Measurements from ENCODE around the gene SPATS2L.

Gene SPATS2L

GRCh38 chr2:200472853-200473464 lies 166.5 kb downstream of the SPATS2L start:
- no peak for TF ChIP-seq ZBTB7A (IDR thresholded peaks at IDR 0.05; ENCODE audit: low read depth)
- no peak for TF ChIP-seq TEAD4 (IDR thresholded peaks at IDR 0.05)
- TF ChIP-seq EP300 (IDR thresholded peaks at IDR 0.05; ENCODE audit: borderline replicate concordance) = no peak
- TF ChIP-seq EGR1 (IDR thresholded peaks at IDR 0.05) = no peak
- TF ChIP-seq, protein P1, sequence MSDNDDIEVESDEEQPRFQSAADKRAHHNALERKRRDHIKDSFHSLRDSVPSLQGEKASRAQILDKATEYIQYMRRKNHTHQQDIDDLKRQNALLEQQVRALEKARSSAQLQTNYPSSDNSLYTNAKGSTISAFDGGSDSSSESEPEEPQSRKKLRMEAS (IDR thresholded peaks at IDR 0.05) = no peak
- TF ChIP-seq YY1 (IDR thresholded peaks at IDR 0.05; ENCODE audit: low read depth) = no peak
- no peak for TF ChIP-seq NFIC (IDR thresholded peaks at IDR 0.05)

DNA sequence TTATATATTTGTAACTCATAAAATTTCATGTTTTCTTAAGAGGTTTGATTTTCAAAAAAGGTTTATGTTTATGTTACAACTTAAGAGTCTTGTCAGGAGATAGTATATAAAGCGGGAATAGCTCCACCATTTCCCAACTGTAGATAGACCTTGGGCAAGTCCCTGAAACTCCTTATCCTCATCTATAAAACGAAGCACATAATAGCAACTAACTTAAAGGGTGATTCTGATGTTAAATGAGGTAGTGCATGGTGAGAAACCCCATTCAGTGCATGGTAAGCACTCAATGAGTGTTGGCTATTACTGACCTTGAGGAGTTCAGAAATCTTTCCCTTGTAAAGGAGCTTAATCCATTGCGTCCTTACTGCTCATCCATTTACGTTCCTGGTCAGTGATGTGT lies 169.3 kb downstream of the SPATS2L start:
- TF ChIP-seq TEAD4 (IDR thresholded peaks at IDR 0.05) = no peak
- TF ChIP-seq RAD21 (IDR thresholded peaks at IDR 0.05; ENCODE audit: low read depth) = no peak
- no peak for TF ChIP-seq REST (IDR thresholded peaks at IDR 0.05; ENCODE audit: low read depth)
- TF ChIP-seq TCF12 (IDR thresholded peaks at IDR 0.05; ENCODE audit: low read depth) = no peak
- no peak for TF ChIP-seq EP300 (IDR thresholded peaks at IDR 0.05; ENCODE audit: borderline replicate concordance)
- no peak for TF ChIP-seq FOXM1 (IDR thresholded peaks at IDR 0.05; ENCODE audit: borderline replicate concordance, low read depth)

DNA sequence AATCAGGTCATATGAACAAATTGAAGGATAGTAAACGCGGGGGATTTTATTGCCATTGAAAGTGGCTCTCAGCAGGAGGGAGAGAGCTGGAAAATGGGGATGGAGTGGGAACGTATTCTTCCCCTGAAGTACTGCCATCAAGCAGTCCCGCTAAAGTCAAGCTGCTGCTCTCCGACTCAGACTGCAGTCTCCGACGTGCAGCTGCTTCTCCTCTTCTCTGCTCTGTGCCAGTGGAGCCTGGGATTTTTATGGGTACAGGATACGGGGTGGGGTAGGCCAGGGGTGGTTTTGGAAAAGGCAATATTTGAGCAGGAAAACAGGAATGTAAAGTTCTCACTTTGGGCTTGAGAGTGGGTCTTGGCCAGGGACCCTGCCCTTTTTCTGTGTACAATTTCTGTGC lies 170.3 kb downstream of the SPATS2L start:
- TF ChIP-seq CREB1 (IDR thresholded peaks at IDR 0.05; ENCODE audit: low read depth) (no peak), REST (IDR thresholded peaks at IDR 0.05; ENCODE audit: low read depth) (no peak), TEAD4 (IDR thresholded peaks at IDR 0.05) (no peak), RAD21 (IDR thresholded peaks at IDR 0.05; ENCODE audit: low read depth) (no peak), YY1 (IDR thresholded peaks at IDR 0.05; ENCODE audit: low read depth) (no peak), TCF12 (IDR thresholded peaks at IDR 0.05; ENCODE audit: low read depth) (no peak), TAF1 (IDR thresholded peaks at IDR 0.05; ENCODE audit: low read depth) (no peak), EGR1 (IDR thresholded peaks at IDR 0.05) (no peak), FOXM1 (IDR thresholded peaks at IDR 0.05; ENCODE audit: borderline replicate concordance, low read depth) (no peak), CEBPB (IDR thresholded peaks at IDR 0.05) (no peak), EP300 (IDR thresholded peaks at IDR 0.05; ENCODE audit: borderline replicate concordance) (no peak), NFIC (IDR thresholded peaks at IDR 0.05) (no peak), ZBTB7A (IDR thresholded peaks at IDR 0.05; ENCODE audit: low read depth) (no peak)
- TF ChIP-seq, protein P2, sequence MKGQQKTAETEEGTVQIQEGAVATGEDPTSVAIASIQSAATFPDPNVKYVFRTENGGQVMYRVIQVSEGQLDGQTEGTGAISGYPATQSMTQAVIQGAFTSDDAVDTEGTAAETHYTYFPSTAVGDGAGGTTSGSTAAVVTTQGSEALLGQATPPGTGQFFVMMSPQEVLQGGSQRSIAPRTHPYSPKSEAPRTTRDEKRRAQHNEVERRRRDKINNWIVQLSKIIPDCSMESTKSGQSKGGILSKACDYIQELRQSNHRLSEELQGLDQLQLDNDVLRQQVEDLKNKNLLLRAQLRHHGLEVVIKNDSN (IDR thresholded peaks at IDR 0.05) = no peak
- TF ChIP-seq, protein P1 (IDR thresholded peaks at IDR 0.05) = no peak

GRCh38 chr2:200477667-200478131 lies 171.2 kb downstream of the SPATS2L start:
- TF ChIP-seq YY1 (IDR thresholded peaks at IDR 0.05; ENCODE audit: low read depth) = no peak
- no peak for TF ChIP-seq RAD21 (IDR thresholded peaks at IDR 0.05; ENCODE audit: low read depth)
- TF ChIP-seq ZBTB7A (IDR thresholded peaks at IDR 0.05; ENCODE audit: low read depth) = no peak
- TF ChIP-seq, protein P1 (IDR thresholded peaks at IDR 0.05) = no peak
- TF ChIP-seq, protein P2 (IDR thresholded peaks at IDR 0.05) = no peak

DNA sequence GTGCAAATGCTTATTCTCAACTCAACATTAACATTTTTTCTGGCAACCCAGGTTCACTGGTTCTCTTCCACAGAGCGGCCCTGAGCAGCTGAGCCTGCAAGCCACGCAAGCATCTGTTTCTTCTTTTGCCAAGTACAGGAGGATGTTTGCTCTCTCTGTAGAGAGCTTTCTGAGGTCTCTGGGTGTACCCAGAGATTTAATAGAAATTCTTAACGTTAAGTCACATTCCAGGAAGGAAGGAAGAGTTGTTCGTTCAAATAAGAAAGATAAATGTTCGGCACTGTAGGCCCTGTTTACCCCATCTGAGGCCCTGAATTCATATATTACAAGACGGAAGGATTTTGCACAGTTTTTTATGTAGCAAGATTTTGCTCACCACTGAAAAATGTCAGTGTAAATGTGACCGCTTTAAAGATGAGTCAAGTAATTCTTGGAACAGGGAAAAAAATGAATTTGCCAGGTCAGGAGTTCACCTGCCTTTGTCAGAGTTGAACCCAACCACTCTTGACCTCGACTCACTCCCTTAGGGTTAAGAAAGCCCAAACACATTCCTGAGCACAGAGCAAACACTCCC lies 173.3 kb downstream of the SPATS2L start:
- no peak for TF ChIP-seq EP300 (IDR thresholded peaks at IDR 0.05; ENCODE audit: borderline replicate concordance)

GRCh38 chr2:200482194-200482593 lies 175.7 kb downstream of the SPATS2L start:
- TF ChIP-seq REST (IDR thresholded peaks at IDR 0.05; ENCODE audit: low read depth) (no peak), YY1 (IDR thresholded peaks at IDR 0.05; ENCODE audit: low read depth) (no peak), RAD21 (IDR thresholded peaks at IDR 0.05; ENCODE audit: low read depth) (no peak), ZBTB7A (IDR thresholded peaks at IDR 0.05; ENCODE audit: low read depth) (no peak), EP300 (IDR thresholded peaks at IDR 0.05; ENCODE audit: borderline replicate concordance) (no peak), TEAD4 (IDR thresholded peaks at IDR 0.05) (no peak)
- TF ChIP-seq, protein P1 (IDR thresholded peaks at IDR 0.05) = no peak
- TF ChIP-seq, protein P2 (IDR thresholded peaks at IDR 0.05) = no peak

All from Ishikawa (cell line).